MCF 10A (cell line): Measurements from ENCODE around the gene SLC23A1. TPM values are rescaled to one million over a fixed set of nuclear protein-coding genes. Genes with fewer than 3 reads are reported as not detected.

ENCODE experiments used
- BruUV-seq: library from RNA; stranded (reverse); fragments of 400-500 nt; replicated peaks from 2 replicates; lab custom pipeline; 2021; lab: Mats Ljungman, UMichigan
- CTCF ChIA-PET: fragments of 300-600 bp; sonication (Branson Sonifier 250); formaldehyde crosslinking; extraction: SDS; loops from one replicate; lab custom pipeline; 2021; ENCODE audit warnings: antibody characterized with exemption, inconsistent platforms; lab: Yijun Ruan, JAX
- POLR2A ChIA-PET: fragments of 300-600, 350-650 bp; sonication (Branson Sonifier 250); formaldehyde crosslinking; extraction: SDS; loops from one replicate; lab custom pipeline; 2020; ENCODE audit warnings: antibody characterized with exemption, inconsistent platforms; lab: Yijun Ruan, JAX
- DNase-seq: peaks from one replicate; pipeline ENCODE4 v3.0.0-alpha.2; 2018; ENCODE audit not compliant: unreplicated experiment
- H3K27ac Mint-ChIP-seq: one replicate; pipeline ENCODE4 v1.8.0; 2022; ENCODE audit warnings: mild to moderate bottlenecking, low read depth, mixed read lengths; ENCODE audit not compliant: unreplicated experiment
- H3K27me3 Mint-ChIP-seq: one replicate; pipeline ENCODE4 v1.8.0; 2022; ENCODE audit warnings: mixed read lengths; ENCODE audit not compliant: insufficient read depth, unreplicated experiment
- H3K36me3 Mint-ChIP-seq: one replicate; pipeline ENCODE4 v1.8.0; 2022; ENCODE audit warnings: mild to moderate bottlenecking, moderate library complexity, mixed read lengths; ENCODE audit not compliant: insufficient read depth, unreplicated experiment
- H3K4me1 Mint-ChIP-seq: one replicate; pipeline ENCODE4 v1.8.0; 2022; ENCODE audit warnings: mixed read lengths; ENCODE audit not compliant: insufficient read depth, unreplicated experiment
- H3K4me3 Mint-ChIP-seq: one replicate; pipeline ENCODE4 v1.8.0; 2022; ENCODE audit warnings: mild to moderate bottlenecking, moderate library complexity, mixed read lengths; ENCODE audit not compliant: unreplicated experiment
- H3K9me3 Mint-ChIP-seq: one replicate; pipeline ENCODE4 v1.8.0; 2022; ENCODE audit warnings: mixed read lengths; ENCODE audit not compliant: unreplicated experiment
- CTCF ChIP-seq: fragments of 200-600 bp; IDR thresholded peaks from one replicate; pipeline ENCODE4 v1.8.0; 2022; ENCODE audit warnings: antibody characterized with exemption, mild to moderate bottlenecking; ENCODE audit not compliant: unreplicated experiment
- intact Hi-C: fragments of 100-400 bp; cut with micrococcal nuclease; formaldehyde crosslinking; loops from 2 replicates; pipeline ENCODE4 v1.14.1; 2022
- total RNA-seq: library from RNA; stranded (reverse); gene quantifications from 2 replicates; pipeline ENCODE4 v1.2.3, GENCODE V29; 2022

The SLC23A1 gene
- total RNA-seq, 1 experiment from 2014 or later, result not detected

GRCh38 chr5:139419226-139420192, 36.4 kb upstream of the SLC23A1 start:
- TF ChIP-seq CTCF, result no peak
- Mint-ChIP-seq H3K4me3 (no peak overlapping the region), H3K27me3 (no peaks in the 10 kb centered on the region), H3K9me3 (no peaks in the 10 kb centered on the region), H3K27ac (no peak overlapping the region), H3K36me3 (peaks cover 33% of the 10 kb centered on the region), H3K4me1 (no peaks in the 10 kb centered on the region)
- intact Hi-C loops, result no loop called here
- no peak for DNase-seq
- BruUV-seq, result no TSS peak
- POLR2A ChIA-PET, result interaction anchor here (0.5 to 1.5 kb wide), 5 partner anchors 13 to 95 kb away, joined by 3 to 4 read pairs (median 3); partner anchors contain the start of gene DNAJC18
- CTCF ChIA-PET, result interaction anchor here (0.6 to 11.6 kb wide), 13 partner anchors 10 to 349 kb away, joined by 3 to 434 read pairs (median 4); partner anchors contain the start of gene SPATA24

GRCh38 chr5:139418793-139419192, 35.7 kb upstream of the SLC23A1 start:
- H3K4me3 Mint-ChIP-seq, result no peak overlapping the region
- TF ChIP-seq CTCF, result no peak
- ChIA-PET POLR2A (interaction anchor here (0.7 to 1.4 kb wide), 3 partner anchors 12 to 96 kb away, joined by 3 to 4 read pairs (median 3); partner anchors contain the start of gene SPATA24), CTCF (interaction anchor here (0.7 to 11.6 kb wide), 8 partner anchors 10 to 349 kb away, joined by 3 to 434 read pairs (median 4); partner anchors contain the start of gene SPATA24)
- no peaks in the 10 kb centered on the region for H3K9me3 Mint-ChIP-seq
- intact Hi-C loops, result no loop called here
- H3K27me3 Mint-ChIP-seq, result no peaks in the 10 kb centered on the region
- DNase-seq, result no peak
- no TSS peak for BruUV-seq
- H3K36me3 Mint-ChIP-seq, result peaks cover 26% of the 10 kb centered on the region
- H3K4me1 Mint-ChIP-seq, result no peaks in the 10 kb centered on the region
- H3K27ac Mint-ChIP-seq, result no peak overlapping the region

- no peaks in the 10 kb centered on the region for H3K9me3 Mint-ChIP-seq
- no peaks in the 10 kb centered on the region for H3K4me1 Mint-ChIP-seq
- ChIA-PET POLR2A (no interaction called here), CTCF (interaction anchor here (0.5 to 11.6 kb wide), 3 partner anchors 36 to 326 kb away, joined by 3 to 434 read pairs (median 4); no protein-coding TSS in a partner anchor)
- no peak overlapping the region for H3K4me3 Mint-ChIP-seq
- BruUV-seq, result no TSS peak
- no peak for TF ChIP-seq CTCF
- peaks cover 19% of the 10 kb centered on the region for H3K36me3 Mint-ChIP-seq
- H3K27me3 Mint-ChIP-seq, result no peaks in the 10 kb centered on the region
- no peak overlapping the region for H3K27ac Mint-ChIP-seq
- intact Hi-C loops, result no loop called here
- no peak for DNase-seq
Observed at GRCh38 chr5:139417214-139417613, 34.1 kb upstream of the SLC23A1 start.

- no peak overlapping the region for H3K27ac Mint-ChIP-seq
- POLR2A ChIA-PET, result interaction anchor here (1.4 kb wide), 1 partner anchor 10 kb away, joined by 4 read pairs; no protein-coding TSS in a partner anchor
Observed at GRCh38 chr5:139416651-139417050, 33.6 kb upstream of the SLC23A1 start.

More at GRCh38 chr5:139416651-139417050, 33.6 kb upstream of the SLC23A1 start:
- Mint-ChIP-seq H3K27me3 (no peaks in the 10 kb centered on the region), H3K4me3 (no peak overlapping the region), H3K36me3 (peaks cover 16% of the 10 kb centered on the region), H3K4me1 (no peaks in the 10 kb centered on the region), H3K9me3 (no peaks in the 10 kb centered on the region)
- CTCF ChIA-PET, result interaction anchor here (0.5 to 11.6 kb wide), 2 partner anchors 97 to 327 kb away, joined by 3 to 434 read pairs; no protein-coding TSS in a partner anchor
- BruUV-seq, result no TSS peak
- intact Hi-C loops, result no loop called here
- no peak for TF ChIP-seq CTCF
- no peak for DNase-seq
